Measurements from ENCODE around the gene LDAF1.
"Not testable (repeated sequence)": the region's sequence is repeated elsewhere in the genome, so short reads cannot be mapped to it uniquely, and the experiment has no call there.

LDAF1 gene

GRCh38 chr16:21158208-21159110, at the start of gene LDAF1:
TSS of gene LDAF1 (plus strand) at chr16:21158674. CDS start at chr16:21161183, 2,509 bp downstream.
- peak; percentile 16 for DNase-seq

- DNase-seq = not testable (repeated sequence)
Measured at GRCh38 chr16:21115551-21115950, 42.9 kb upstream of the LDAF1 start.

DNA sequence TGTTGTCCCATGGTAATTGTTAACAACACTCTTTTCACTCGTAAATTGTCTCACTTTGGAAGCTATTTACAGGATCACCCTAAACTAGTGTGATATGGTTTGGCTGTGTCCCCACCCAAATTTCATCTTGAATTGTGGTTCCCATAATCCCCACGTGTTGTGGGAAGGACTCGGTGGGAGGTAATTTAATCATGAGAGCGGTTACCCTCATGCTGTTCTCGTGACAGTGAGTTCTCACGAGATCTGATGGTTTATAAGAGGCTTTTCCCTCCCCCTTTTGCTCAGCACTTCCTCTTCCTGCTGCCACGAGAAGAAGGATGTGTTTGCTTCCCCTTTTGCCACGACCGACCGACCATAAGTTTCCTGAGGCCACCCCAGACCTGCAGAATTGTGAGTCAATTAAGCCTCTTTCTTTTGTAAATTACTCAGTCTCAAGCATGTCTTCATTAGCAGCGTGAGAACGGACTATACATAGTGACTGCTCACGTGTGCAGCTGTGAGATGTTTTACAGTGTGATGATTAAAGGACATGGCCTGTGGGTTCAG, 42.3 kb upstream of the LDAF1 start:
- no peak for DNase-seq

DNA sequence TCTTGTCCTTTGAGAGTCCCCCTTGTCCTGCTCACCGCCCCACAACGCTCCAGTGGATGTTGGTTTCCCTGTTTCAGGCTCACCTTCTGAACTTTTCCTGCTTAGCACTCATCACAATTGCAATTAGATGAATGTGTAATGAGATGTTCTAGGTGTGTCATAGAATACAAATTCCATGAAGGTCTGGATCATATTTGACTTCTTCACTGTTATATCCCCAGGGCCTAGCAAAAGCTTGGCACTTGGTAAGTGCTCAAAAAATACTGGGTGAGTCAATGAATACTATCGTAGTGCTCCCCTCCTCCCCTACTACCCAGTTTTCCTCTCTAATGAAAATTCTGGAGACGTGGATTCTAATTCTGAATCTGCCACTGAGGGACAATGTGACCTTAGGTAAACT, 40.9 kb upstream of the LDAF1 start:
- DNase-seq = no peak

DNA sequence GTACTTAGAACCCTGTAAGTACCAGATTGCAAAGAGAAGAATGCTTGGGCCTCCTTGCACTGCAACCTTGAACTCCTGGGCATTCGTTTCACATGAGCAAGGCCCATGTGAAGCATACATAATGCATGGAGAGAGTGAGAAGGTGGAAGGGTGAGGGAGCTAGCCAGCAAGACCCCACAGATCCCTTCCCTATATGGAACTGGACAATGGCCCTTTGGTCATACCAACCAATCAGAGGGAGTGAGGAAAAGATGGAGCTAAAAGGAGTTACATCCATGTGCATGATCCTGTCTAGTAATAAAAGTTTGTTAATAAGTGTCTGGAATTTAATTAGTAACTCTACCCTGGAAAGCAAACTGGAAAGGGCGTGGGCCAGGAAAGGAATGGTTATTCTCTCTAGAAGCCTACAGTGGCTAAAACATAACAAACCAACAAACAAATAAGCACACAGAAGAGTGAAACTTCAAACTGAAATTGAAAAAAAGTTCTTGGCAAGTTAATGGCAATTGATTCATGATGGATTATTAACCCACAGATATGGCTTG, 37.4 kb upstream of the LDAF1 start:
- no peak for DNase-seq

GRCh38 chr16:21125191-21125590, 33.3 kb upstream of the LDAF1 start:
- DNase-seq = no peak

GRCh38 chr16:21126518-21126917, 32.0 kb upstream of the LDAF1 start:
- no peak for DNase-seq

GRCh38 chr16:21128991-21129390, 29.5 kb upstream of the LDAF1 start:
- no peak for DNase-seq

GRCh38 chr16:21130811-21131210, 27.7 kb upstream of the LDAF1 start:
- no peak for DNase-seq

DNA sequence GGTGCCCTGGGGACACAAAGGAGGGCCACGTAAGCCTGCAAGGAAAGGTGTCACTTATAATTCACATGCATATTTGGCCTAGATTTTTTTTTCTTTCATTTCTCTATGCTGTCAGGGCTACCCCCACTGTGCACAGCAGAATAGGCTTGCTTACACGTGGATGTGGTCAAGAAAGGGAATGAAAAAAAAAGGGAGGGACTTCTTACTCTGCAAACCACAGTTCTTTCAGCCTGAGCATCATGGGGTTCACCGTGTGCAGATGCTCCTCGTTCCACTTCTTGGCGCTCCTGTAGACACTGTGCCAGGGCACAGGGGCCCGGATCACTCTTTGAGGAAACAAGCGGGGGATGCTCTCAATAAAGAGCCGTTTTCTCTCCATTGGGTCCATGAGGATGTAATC, 24.4 kb upstream of the LDAF1 start:
- no peak for DNase-seq

DNA sequence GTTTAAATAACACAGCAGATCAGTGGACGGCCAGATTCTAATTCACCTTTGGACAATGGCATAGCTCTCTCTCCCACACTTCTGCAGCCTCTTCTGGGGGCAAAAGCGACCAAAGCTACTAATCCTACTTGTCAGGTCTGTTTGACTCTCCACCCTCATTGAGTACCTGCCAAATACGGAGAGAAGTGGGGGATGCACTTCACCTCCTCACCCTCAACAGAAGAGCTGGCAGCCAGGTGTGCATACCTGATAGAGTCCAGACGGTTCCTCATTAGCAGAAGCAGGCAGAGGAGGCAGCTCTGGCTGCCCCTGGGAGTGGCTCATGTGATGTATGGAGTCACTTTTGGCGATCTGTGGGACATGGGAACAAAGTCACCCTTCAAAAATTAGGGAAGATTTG, 12.7 kb upstream of the LDAF1 start:
- no peak for DNase-seq

GRCh38 chr16:21150375-21151001, 8.0 kb upstream of the LDAF1 start, which contains the start of gene DNAH3:
TSS of gene DNAH3 (minus strand) at chr16:21150846. CDS start at chr16:21150319, 527 bp downstream.
- DNase-seq = peak; percentile 86

DNA sequence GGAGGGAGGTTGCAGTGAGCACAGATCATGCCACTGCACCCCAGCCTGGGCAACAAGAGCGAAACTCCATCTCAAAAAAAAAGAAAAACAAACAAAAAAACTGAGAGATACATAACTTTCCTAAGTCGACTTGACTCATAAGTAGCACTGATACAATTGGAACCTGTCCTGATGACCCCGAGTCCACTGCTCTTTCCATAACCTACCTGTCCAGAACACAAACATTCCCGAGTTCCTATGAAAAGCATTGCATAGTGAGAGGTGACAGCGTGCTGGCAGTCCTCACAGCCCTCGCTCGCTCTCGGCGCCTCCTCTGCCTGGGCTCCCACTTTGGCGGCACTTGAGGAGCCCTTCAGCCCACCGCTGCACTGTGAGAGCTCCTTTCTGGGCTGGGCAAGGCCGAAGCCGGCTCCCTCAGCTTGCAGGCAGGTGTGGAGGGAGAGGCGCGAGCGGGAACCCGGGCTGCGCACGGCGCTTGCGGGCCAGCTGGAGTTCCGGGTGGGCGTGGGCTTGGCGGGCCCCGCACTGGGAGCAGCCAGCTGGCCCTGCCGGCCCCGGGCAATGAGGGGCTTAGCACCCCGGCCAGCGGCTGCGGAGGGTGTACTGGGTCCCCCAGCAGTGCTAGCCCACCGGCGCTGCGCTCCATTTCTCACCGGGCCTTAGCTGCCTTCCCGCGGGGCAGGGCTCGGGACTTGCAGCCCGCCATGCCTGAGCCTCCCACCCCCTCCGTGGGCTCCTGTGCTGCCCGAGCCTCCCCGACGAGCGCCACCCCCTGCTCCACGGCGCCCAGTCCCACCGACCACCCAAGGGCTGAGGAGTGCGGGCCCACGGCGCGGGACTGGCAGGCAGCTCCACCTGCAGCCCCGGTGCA, 6.1 kb upstream of the LDAF1 start:
- DNase-seq = not testable (repeated sequence)

DNA sequence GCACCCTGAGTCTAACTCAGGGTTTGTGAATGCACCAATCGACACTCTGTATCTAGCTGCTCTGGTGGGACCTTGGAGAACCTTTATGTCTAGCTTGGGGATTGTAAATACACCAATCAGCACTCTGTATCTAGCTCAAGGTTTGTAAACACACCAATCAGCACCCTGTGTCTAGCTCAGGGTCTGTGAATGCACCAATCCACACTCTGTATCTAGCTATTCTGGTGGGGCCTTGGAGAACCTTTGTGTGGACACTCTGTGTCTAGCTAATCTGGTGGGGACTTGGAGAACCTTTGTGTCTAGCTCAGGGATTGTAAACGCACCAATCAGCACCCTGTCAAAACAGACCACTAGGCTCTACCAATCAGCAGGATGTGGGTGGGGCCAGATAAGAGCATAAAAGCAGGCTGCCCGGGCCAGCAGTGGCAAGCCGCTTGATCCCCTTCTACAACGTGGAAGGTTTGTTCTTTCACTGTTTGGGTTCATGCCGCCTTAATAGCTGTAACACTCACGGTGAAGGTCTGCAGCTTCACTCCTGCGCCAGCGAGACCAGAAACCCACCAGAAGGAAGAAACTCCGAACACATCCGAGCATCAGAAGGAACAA, 5.2 kb upstream of the LDAF1 start:
- DNase-seq = not testable (repeated sequence)

DNA sequence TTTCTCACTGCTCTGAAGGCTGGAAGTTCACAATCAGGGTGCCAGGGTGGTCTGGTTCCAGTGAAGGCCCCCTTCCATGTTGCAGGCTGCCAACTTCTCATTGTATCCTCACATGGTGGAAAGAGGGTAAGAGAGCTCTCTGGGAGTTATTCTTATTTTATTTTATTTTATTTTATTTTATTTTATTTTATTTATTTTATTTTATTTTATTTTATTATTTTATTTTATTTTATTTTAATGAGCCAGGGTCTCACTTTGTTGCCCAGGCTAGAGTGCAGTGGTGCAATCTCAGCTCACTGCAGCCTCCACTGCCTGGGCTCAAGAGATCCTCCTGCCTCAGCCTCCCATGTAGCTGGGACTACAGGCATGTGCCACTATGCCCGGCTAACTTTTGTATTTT, 2.5 kb upstream of the LDAF1 start:
- not testable (repeated sequence) for DNase-seq

DNA sequence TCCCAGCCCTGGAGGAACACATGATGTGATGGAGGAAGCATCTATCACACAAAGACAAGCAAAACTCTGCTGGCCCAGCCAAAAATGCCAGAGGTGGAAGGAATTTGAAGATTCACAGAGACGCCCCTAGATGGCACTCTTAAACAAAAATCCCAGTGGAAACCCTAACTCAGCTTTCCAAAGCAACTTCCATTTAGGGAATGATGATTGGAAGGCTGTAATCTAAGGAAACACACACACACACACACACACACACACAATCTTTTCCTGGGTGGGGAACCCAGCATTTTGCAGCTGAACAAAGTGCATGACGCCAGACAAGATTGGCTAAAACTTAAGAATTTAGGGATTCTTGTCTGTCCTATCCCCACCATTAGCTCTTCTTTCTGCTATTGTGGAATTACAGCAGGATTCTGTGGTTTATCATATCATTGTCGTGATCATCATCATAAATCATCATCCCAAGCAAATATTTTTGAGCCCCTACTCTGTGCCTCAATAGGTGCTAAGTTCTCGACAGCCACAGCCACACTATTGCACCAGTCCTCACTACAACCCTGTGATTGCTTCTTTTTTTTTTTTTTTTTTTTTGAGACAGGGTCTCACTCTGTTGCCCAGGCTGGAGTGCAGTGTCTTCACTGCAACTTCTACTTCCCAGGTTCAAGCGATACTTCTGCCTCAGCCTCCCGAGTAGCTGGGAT, 1.6 kb upstream of the LDAF1 start:
- peak; percentile 40 for DNase-seq

GRCh38 chr16:21157632-21158031, 842 bp upstream of the LDAF1 start:
- no peak for DNase-seq

- DNase-seq = no peak
Measured at GRCh38 chr16:21159281-21159951, 942 bp downstream of the LDAF1 start.

DNA sequence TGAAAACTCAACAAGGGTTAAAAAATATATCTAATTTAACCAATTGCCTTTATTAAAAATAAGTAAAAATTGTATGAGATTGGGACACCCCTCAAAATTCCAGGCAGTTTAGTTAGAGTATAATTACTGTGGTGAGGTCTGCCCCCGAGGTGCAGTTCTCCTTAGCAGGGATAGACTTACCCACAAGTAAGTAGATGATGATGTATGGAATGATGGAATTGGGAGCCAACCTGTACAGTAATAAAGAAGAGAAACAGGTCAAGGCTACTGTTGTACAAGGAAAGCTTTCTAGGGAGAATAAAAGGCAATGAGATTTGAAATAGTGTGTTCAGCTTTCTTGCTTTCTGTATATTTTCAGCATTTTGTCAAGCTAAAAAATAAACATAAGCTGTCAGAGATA, 1.8 kb downstream of the LDAF1 start:
- DNase-seq = no peak

- DNase-seq = no peak
Measured at GRCh38 chr16:21161211-21161610, 2.7 kb downstream of the LDAF1 start.

DNA sequence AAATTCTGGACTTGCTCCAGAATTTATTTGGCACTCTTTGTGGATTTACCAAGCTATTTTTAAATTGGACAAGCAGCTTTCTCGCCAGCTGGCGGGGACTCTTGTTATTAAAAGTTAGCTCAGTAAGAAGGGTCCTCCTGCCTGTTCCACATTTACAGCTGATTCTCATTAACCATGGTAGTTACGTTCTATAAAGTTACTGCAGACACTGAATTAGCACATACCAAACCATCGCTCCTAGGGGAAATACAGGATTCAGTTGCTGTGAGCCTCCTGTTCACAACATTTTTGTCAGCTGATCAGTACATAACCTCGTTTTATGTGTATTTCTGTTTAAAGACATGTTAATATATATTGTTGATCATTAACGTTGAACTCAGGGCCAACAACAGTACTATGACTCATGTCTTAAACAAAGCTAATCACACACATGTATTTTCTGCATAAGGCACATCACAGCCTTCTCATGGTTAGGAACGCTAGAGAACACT, 4.2 kb downstream of the LDAF1 start:
- no peak for DNase-seq

Measured in NCI-H2107 (cell line).